Activated CD4-positive, alpha-beta T cell treated with anti-CD3 and anti-CD28 coated beads, Interleukin-2, amount 50 U/mL, for 16 hours (primary cell): ENCODE results near the gene PODXL2.

ENCODE experiments used
- DNase-seq: peaks from one replicate; pipeline ENCODE4 v3.0.0-alpha.2; 2020

The PODXL2 gene

DNA sequence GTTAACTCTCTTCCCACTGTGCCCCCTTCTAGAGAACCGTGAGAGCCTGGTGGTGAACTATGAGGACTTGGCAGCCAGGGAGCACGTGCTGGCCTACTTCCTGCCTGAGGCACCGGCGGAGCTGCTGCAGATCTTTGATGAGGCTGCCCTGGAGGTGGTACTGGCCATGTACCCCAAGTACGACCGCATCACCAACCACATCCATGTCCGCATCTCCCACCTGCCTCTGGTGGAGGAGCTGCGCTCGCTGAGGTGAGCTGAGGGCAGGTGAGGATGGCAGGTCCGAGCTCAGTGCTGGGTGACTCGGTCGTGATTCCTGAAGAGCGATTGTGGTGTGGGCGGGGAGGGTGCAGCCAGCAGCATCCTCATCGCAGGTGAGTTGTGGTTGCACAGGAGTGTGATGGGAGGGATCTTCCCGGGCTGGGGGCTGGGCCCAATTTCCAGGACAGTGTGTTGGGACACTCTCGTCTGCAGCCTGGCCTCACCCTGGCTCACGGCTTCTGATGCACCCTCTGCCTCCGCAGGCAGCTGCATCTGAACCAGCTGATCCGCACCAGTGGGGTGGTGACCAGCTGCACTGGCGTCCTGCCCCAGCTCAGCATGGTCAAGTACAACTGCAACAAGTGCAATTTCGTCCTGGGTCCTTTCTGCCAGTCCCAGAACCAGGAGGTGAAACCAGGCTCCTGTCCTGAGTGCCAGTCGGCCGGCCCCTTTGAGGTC, 22.7 kb upstream of the PODXL2 start:
- no peak for DNase-seq

DNA sequence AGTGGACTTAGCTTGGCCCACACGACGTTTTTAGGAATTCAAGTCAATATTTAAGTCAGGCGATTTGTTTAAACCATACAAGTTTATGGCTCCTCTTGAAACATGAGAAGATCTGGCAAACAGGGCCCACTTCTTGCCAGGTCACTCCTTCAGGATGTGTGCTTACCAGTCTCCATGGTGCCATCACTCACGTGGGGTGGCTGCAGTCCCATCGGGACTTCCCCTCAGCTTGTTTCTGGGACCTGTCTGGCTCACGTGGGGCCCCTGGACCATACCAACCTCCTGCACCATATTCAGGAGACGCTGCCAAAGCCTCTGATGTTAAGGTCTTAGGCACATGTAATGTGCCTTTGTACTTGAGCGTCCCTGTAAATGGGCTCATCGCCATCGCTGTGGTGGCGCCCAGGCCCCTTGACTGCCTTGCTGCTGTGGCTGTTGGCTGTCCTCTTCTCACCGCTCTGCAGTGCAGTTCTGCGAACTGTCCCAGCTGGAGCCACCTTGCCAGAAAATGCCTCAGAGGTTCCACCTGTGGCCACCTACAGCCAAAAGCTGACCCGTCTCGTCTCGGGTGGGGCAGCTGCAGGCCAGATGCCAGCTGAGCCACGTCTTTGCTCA, 21.9 kb upstream of the PODXL2 start:
- no peak for DNase-seq

DNA sequence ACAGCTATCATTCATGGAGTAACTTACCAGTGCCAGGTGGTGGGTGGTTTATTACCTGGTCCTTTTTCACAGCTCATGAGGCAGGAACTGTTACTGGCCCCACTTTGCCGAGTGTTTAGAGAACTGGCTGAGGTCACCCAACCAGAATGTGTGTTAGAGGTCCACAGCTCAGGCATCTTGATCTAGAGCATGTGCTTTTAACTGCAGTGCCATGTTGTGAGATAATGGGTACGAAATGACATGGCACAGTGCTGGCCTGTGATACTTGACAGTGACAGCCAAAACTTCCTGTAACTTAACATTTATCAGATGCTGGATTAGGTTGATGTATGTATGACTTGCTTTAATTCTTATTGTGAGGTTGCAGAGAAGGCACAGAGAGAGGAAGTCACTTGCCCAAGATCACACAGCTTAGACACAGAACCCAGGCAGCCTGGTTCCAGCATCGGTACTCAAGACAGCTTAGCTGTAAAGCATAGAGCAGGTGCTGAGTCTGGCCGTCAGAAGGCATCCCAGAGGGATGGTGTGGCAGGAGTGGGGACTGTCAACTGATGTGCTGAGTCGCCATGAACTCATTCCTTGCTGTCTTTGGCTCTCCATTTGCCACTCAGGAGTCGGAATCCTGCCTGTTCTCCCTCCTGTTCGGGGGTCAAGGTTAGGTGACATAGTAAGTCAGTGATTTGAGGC, 21.2 kb upstream of the PODXL2 start:
- no peak for DNase-seq

DNA sequence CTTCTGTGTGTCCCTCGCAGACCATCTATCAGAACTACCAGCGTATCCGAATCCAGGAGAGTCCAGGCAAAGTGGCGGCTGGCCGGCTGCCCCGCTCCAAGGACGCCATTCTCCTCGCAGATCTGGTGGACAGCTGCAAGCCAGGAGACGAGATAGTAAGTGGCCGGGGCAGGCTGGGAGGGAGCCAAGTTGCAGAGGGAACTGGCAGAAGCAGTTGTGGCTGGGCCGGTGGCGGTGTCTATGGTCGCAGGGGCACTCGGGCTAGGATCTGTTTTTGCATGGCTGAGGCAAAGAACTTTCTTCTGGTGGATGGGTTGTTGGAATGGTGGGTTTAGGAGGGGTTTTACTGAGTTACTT, 20.6 kb upstream of the PODXL2 start:
- DNase-seq: no peak

DNA sequence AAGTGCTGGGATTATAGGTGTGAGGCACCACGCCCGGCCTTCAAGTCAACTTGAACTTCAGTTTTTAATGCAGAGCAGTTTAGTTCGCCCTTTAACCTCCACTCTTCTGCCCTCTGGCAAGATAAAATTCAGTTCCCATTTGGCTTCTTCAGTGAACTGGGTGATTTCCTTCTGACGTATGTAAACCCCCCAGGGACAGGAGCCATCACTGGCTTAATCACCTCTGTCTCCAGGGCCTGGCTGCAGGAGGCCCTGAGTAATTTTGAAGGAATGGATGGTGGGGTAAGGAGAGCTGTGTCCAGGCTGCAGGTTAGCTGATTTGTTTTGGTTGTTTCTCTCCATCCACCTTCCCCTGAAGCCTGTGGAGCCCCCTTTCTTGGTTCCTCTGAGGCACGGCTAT, 18.9 kb upstream of the PODXL2 start:
- no peak for DNase-seq

DNA sequence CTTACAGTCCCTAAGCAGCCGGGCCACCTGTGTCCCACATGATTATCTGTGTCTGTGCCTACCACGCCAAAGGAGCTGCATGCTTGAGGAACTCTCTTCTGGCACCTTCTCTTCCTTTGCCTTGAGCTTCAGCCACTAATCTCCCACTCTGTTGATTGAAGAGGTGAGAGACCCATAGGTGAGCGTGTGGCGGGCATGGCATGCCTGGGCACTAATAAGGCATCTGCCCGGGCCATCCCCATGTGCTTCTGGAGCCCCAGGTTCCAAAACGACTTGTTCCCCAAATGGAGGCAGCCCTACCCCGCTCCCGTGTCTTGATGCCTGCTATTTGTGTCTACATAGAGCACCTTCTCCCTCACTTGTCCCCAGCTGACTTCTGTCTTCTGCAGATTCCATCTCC, 17.7 kb upstream of the PODXL2 start:
- DNase-seq: no peak

DNA sequence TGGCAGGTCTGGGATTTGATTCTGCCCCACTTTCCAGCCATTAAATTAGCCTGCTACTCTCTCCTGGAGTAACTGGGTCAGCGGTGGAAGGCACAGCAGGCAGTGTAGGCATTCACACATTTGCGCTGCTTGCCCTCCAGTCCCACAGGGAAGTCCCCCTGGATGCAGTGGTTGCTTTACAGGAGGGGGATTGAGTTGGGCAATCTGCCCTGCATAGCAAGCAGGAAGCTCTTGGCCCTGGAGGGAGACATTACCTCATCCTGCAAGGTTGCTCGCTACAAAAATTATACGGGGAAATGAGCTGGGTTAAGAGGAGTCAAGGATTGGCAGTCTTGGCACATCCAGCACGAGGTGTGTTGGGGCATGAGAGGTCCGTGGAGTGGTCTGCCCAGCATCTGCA, 16.0 kb upstream of the PODXL2 start:
- DNase-seq: no peak

DNA sequence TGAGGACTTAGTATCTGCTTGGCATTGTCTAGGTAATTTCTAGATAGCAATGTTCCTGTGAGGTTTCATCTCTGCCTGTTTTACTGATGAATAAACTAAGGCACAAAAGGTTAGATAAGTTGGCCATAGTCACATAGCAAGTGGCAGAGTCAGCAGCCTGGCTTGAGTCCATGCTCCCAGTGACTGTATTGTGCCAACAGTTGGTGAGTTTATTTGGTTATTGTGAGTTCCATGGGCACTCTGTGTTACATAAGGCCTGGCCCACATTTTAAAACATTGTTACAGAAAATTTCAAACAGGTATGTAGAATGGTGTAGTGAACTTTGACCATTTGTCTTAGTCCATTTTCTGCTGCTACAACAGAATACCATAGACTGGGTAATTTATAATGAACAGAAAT, 15.6 kb upstream of the PODXL2 start:
- DNase-seq: no peak

DNA sequence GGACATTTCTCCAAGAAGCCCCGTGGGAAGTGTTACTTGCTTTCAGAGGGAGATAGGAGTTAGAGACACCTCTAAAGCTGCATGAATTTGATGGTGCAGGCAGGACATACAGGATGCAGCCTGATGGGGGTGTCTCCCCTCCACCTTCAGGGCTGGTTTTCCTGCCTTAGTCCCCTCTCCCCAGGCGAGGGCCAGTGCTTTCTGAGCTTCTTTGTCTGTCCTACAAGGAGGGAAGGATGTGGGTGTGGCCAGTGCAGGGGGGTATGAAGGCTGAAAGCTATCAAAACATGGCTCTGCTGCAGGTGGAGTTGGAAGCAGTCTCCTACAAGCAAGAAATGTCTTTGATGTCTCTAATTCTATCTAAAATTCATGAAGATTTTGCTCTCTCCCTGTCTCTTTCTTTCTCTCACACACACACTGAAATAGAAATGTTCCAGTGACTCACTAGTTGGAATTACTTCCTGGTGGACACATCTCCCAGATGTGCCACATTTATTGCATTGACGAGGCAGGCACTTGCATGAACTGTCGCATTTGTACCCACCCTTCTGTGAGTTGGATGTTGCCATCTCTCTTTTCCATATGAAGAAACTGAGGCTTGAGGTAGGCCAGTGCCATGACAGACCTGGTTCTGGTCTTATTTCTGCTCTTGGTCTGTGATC, 13.9 kb upstream of the PODXL2 start:
- no peak for DNase-seq

DNA sequence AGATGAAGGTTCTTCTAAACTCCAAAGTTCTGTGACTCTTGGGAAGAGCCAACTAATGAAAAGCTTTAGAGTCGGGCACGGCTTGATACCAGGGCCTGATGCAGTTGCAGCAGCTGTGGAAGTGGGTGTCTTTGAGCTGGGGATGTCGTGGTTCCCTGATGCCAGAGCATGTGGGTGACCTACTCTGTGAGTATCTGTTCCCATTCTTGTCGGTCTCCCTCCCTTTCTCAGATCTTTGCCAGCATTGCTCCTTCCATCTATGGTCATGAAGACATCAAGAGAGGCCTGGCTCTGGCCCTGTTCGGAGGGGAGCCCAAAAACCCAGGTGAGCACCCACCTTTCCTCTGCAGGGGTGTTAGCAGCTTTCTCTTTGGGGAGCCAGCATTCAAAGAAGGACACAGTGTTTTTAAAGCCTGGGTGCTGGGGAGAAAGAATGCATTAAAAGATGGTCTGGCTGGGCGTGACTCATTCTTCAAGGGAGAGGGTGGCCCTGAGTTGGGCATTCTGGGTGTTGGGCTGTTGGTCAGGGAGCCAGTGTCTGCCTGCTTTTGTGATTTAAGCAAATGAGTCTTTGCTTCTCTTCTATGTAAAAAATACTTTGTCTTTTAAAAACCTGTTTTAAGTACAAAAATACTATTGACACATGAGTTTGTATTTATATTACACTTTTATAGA, 13.2 kb upstream of the PODXL2 start:
- DNase-seq: no peak

DNA sequence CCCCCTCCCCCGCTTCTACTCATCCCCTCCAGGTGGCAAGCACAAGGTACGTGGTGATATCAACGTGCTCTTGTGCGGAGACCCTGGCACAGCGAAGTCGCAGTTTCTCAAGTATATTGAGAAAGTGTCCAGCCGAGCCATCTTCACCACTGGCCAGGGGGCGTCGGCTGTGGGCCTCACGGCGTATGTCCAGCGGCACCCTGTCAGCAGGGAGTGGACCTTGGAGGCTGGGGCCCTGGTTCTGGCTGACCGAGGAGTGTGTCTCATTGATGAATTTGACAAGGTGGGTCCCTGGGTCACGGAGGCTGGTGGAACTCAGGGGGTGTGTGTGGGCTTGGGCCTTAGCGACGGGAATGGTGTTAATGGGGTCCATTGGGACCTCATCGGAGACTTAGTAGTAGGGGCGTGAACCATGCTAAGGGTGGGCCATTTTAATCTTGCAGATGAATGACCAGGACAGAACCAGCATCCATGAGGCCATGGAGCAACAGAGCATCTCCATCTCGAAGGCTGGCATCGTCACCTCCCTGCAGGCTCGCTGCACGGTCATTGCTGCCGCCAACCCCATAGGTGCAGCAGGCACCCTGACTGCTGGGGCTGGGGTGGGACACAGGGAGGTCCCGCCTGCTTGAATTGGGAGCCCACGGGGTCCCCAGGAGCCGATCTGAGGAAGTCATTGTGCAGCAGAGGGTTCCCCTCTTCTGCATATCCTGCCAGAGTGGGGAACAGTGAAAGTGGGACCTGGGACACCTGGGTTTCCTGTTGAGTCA, 12.0 kb upstream of the PODXL2 start:
- no peak for DNase-seq

DNA sequence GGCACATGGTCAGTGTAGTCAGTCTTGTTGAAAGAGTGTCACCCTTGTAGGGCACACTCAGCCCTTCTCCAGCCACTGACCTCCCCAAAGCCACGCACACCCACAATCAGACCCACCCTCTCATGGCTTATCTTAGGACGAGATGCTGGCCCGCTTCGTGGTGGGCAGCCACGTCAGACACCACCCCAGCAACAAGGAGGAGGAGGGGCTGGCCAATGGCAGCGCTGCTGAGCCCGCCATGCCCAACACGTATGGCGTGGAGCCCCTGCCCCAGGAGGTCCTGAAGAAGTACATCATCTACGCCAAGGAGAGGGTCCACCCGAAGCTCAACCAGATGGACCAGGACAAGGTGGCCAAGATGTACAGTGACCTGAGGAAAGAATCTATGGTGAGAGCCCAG, 10.1 kb upstream of the PODXL2 start:
- DNase-seq: no peak

DNA sequence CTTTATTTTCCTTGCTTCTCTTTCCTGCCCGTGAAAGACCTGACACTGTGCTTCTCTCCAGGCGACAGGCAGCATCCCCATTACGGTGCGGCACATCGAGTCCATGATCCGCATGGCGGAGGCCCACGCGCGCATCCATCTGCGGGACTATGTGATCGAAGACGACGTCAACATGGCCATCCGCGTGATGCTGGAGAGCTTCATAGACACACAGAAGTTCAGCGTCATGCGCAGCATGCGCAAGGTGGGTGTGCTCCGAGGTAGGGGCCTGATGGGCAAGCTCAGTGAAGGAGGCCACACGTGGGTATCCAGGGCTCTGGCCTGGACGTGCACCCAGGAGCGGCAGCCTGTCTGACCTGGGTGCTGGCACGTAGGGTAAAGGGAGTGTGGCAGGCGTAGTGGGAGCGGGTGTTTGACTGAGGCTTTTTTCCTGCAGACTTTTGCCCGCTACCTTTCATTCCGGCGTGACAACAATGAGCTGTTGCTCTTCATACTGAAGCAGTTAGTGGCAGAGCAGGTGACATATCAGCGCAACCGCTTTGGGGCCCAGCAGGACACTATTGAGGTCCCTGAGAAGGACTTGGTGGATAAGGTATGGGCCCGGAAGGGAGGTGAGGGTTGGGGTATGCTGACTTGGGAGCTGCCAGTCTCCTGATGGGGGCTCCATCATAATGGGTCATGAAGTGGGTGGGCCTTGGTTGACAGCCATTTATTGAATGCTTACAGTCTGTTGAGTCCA, 8.2 kb upstream of the PODXL2 start:
- DNase-seq: no peak

DNA sequence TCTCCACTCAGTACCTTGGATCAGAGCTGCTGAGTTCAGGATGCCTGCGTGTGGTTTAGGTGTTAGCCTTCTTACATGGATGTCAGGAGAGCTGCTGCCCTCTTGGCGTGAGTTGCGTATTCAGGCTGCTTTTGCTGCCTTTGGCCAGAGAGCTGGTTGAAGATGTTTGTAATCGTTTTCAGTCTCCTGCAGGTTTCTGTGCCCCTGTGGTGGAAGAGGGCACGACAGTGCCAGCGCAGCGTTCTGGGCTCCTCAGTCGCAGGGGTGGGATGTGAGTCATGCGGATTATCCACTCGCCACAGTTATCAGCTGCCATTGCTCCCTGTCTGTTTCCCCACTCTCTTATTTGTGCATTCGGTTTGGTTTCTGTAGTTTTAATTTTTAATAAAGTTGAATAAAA, 7.0 kb upstream of the PODXL2 start:
- DNase-seq: no peak

DNA sequence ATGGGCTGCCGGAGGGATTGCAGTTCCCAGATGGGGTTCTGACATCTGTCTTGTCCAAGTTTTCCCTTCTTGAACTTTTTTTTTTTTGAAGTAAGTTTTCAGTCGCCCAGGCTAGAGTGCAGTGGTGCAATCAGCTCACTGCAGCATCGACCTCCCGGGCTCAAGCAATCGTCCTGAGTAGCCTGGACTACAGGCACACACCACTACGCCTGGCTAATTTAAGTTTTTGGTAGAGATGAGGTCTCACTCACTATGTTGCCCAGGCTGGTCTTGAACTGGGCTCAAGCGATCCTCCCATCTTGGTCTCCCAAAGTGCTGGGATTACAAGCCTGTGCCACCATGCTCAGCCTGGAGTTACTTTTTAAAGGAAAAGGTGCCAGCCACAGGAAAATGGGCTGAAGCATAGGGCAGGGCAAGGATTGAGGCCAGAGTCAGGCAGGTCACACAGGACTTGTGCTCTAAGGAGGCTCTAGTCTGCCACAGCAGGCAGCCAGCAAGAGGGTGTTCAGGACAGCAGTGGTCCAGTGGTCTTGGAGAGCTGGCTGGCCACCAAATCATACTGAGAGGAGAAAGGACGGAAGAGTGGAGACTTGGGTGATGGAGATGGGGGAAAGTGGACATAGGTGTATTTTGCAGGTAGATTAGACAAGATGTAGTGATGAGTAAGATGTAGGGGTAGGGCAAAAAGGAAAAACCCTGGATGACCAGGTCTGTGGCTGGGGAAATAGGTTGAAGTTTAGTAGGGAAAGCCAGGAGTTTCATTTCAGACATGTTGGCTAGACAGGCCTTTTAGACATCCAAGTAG, 6.0 kb upstream of the PODXL2 start:
- no peak for DNase-seq

DNA sequence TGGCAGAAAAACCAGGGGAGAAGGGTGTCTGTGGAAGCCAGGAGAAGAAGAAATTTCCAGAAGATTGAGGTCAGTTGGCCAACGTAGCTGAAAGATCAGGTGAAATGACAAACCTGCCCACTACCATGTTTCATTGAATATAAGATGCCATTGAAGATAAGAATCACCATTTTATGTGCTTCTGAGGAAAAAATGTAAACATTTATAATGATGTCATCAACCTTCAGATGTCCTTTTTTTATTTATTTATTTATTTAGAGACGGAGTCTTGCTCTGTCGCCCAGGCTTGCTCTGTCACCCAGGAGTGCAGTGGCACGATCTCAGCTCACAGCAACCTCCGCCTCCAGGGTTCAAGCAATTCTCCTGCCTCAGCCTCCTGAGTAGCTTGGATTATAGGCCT, 4.9 kb upstream of the PODXL2 start:
- no peak for DNase-seq

DNA sequence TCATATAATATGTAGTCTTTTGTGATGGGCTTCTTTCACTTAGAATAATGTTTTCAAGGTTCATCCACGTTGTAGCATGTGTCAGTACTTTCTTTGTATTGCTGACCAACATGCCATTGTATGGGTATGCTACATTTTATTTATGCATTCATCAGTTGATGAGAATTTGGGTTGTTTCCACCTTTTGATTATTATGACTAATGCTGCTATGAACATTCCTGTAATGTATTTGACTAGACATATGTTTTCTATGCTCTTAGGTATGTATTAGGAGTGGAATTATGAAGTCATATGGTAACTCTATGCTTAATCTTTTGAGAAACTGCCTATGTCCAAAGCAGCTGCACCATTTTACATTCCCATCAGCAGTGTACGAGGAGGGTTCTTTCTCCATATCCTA, 3.2 kb upstream of the PODXL2 start:
- DNase-seq: no peak

DNA sequence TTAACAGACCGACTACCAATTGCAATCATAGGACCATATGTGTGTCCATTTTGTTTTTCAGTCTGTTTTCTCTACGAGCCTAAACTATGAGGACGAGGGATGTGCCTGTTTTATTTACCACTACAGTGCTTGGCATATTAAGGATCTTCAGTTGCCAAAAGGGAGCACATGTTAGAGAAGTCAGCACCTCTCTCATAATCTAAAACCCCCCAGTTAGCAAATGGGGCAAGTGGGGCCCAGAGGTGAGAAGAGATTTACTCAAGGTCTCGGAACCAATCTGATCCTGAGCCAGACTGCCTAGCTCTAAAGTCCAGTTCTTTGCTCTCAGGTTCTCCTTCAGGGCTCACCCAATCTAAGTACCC, 578 bp upstream of the PODXL2 start:
- no peak for DNase-seq

DNA sequence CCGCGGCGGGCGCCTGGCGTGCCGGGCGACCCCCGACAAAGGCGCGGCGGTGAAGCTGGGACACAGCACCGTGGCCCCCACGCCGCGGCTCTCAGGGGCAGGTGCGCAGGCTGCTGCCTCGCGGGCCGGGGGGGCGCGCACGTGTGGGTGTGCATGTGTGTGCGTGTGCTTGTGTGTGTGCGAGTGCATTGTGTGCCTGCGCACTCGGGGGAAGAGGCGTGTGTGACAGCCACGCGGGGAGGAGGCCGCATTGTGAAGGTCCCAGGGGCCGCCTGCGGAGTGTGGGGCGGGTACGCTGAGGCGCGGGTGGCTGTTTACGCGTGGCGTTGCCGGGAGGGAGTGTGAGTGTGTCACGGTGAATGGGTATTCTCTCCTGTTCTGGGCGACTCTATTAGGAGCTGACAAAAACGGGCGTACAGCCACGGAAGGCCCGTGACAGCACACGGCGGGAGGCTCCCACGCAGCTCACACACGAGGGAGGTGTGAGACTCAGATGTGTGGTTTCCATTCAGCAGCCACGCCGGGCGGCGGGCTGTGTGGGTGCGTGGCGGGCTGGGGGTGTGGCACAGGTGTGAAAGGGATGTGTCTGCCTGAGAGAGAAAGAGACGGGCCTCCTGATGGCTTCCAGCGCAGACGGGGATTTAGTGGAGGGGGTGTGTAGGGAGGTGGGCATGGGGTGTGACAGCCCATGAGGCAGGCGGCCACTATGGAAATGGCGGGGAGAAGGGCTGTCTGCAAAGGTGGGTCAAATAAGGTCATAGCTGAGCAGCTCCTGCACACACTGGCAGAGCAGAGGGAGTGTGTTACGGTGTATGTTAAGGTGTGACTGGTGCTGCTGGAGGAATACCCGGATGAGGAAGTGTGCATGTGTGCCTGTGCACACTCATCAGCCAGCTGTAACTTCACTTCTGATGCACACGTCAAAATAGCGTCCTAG, 750 bp downstream of the PODXL2 start:
- DNase-seq: no peak
